PC-9 (cell line): ENCODE data around the gene P3H3. TPM values are rescaled to one million over a fixed set of nuclear protein-coding genes. Genes with fewer than 3 reads are reported as not detected.
"Not testable (repeated sequence)": the region's sequence is repeated elsewhere in the genome, so short reads cannot be mapped to it uniquely, and the experiment has no call there.

Experiments used
- BruUV-seq: library from RNA; stranded (reverse); fragments of 400-500 nt; replicated peaks from 2 replicates; lab custom pipeline; 2021; lab: Mats Ljungman, UMichigan
- CTCF ChIA-PET: fragments of 300-600 bp; sonication (Branson Sonifier 250); formaldehyde crosslinking; loops from one replicate; lab custom pipeline; 2022; ENCODE audit warnings: antibody characterized with exemption; lab: Charles Lee
- POLR2A ChIA-PET: fragments of 300-600 bp; sonication (Branson Sonifier 250); formaldehyde crosslinking; loops from one replicate; lab custom pipeline; 2022; ENCODE audit warnings: antibody characterized with exemption; ENCODE audit not compliant: unreplicated experiment; lab: Charles Lee
- DNase-seq, 2 experiments: peaks; one replicate each; pipeline versions ENCODE4 v3.0.0 to v3.0.0-alpha.2; 2015 to 2022; ENCODE audit warnings: mixed read lengths in 1 of 2
- H2AFZ ChIP-seq: fragments of 200-600 bp; sonication (generic); 2 replicates; pipeline ENCODE4 v1.8.1; 2017; ENCODE audit warnings: antibody characterized with exemption
- H3F3A ChIP-seq: fragments of 200-600 bp; sonication (generic); 2 replicates; pipeline ENCODE4 v1.8.1; 2017; ENCODE audit warnings: antibody characterized with exemption, mild to moderate bottlenecking, low read depth; ENCODE audit not compliant: insufficient read depth
- H3K27ac ChIP-seq: fragments of 200-600 bp; sonication (generic); 2 replicates; pipeline ENCODE4 v1.6.1; 2016; ENCODE audit warnings: mixed run types
- H3K27me3 ChIP-seq: fragments of 200-600 bp; sonication (generic); 2 replicates; pipeline ENCODE4 v1.6.1; 2016; ENCODE audit warnings: low read depth, mixed run types; ENCODE audit not compliant: insufficient read depth
- H3K36me3 ChIP-seq: fragments of 200-600 bp; sonication (generic); 2 replicates; pipeline ENCODE4 v1.6.1; 2016; ENCODE audit warnings: low read depth, mixed run types
- H3K4me1 ChIP-seq: fragments of 200-600 bp; sonication (generic); replicated peaks from 2 replicates; pipeline ENCODE4 v1.6.1; 2016; ENCODE audit warnings: mixed run types; ENCODE audit not compliant: insufficient read depth
- H3K4me2 ChIP-seq: fragments of 200-600 bp; sonication (generic); 2 replicates; pipeline ENCODE4 v1.6.1; 2017; ENCODE audit warnings: mixed run types
- H3K4me3 ChIP-seq: fragments of 200-600 bp; sonication (generic); 2 replicates; pipeline ENCODE4 v1.6.1; 2016; ENCODE audit warnings: mixed run types
- H3K79me2 ChIP-seq: fragments of 200-600 bp; sonication (generic); 2 replicates; pipeline ENCODE4 v1.6.1; 2017; ENCODE audit warnings: low read depth, mixed run types
- H3K9me2 ChIP-seq: fragments of 200-600 bp; sonication (generic); 2 replicates; pipeline ENCODE4 v1.8.1; 2017; ENCODE audit warnings: mild to moderate bottlenecking; ENCODE audit not compliant: insufficient read depth
- H3K9me3 ChIP-seq: fragments of 200-600 bp; sonication (generic); 2 replicates; pipeline ENCODE4 v1.8.1; 2016; ENCODE audit warnings: low read depth; ENCODE audit not compliant: insufficient read depth
- H4K20me1 ChIP-seq: fragments of 200-600 bp; sonication (generic); 2 replicates; pipeline ENCODE4 v1.8.1; 2017; ENCODE audit not compliant: insufficient read depth
- EZH2 ChIP-seq: fragments of 200-600 bp; sonication (generic); IDR thresholded peaks from 2 replicates; pipeline ENCODE4 v1.8.0; 2017; ENCODE audit warnings: antibody characterized with exemption, low read depth
- intact Hi-C: fragments of 100-400 bp; cut with micrococcal nuclease; formaldehyde crosslinking; loops from one replicate; pipeline ENCODE4 v1.10.0; 2022; ENCODE audit not compliant: unreplicated experiment
- total RNA-seq: library from RNA; stranded (reverse); gene quantifications from 2 replicates; pipeline ENCODE4 v1.2.3, GENCODE V29; 2021
- TF ChIP-seq, protein P1 (sequence below): fragments of 200-600 bp; sonication (generic); conservative IDR thresholded peaks from 2 replicates; pipeline ENCODE4 v1.6.1; 2017; ENCODE audit warnings: mixed run types, antibody characterized with exemption, mild to moderate bottlenecking, moderate library complexity

P3H3 gene
- total RNA-seq, 1 experiment from 2014 or later, result 0.52 TPM

DNA sequence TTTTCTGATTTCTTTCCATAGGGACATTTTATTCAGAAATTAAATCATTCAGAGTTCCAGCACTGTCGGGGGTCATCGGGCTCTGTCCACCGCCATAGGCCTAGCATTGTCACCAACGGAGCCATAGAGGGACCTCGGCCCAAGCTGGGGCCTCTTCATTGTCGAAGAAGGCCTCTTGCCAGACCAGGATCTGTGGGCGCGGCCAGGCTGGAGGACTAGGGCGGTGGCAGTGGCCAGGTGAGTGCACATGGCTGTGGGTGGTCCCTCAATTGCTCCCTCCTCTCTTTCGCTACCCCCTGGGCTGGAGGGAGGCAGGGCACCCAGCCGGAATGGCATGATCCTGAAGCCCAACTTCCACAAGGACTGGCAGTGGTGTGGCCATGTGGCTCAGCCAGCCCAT, 55.5 kb downstream of the P3H3 start:
- Histone ChIP-seq H3K27me3 (no peaks in the 10 kb centered on the region), H3K79me2 (no peaks in the 10 kb centered on the region), H3K4me3 (no peak overlapping the region), H3K4me1 (0 out of 2 replicates have a peak, but pooled peaks cover 5% of the 10 kb centered on the region), H3K9me2 (no peaks in the 10 kb centered on the region), H3K9me3 (no peaks in the 10 kb centered on the region), H3K27ac (no peak overlapping the region), H3F3A (peaks cover 4% of the 10 kb centered on the region; the same call in 1 of the 2 replicates), H2AFZ (no peak overlapping the region), H3K4me2 (no peak overlapping the region), H3K36me3 (no peaks in the 10 kb centered on the region), H4K20me1 (no peaks in the 10 kb centered on the region)
- POLR2A ChIA-PET, result no interaction called here
- CTCF ChIA-PET, result interaction anchor here (0.6 kb wide), 1 partner anchor 147 kb away, joined by 5 read pairs; no protein-coding TSS in a partner anchor
- no peak for TF ChIP-seq EZH2
- intact Hi-C loops, result no loop called here
- BruUV-seq, result no TSS peak
- DNase-seq, result no peak

DNA sequence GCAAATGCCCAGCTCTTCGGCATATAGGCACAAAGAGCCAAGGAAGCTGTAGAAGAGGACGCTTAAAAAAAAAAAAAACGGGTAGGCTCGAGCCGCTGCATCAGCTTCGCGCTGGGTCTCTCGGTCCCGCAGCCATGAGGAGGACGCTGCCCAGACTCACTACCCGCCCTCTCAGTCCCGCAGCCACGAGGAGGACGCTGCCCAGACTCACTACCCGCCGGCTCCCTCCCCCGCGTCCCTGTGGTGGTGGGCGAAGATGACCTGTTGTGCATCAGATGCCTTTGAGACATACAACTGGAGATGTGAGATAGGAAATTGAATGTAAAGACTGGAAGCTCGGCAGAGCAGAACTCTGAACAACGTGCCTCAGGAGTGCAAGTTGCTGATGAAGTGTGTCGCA, 56.3 kb downstream of the P3H3 start:
- no peak for DNase-seq
- Histone ChIP-seq H3K4me2 (no peak overlapping the region), H4K20me1 (no peaks in the 10 kb centered on the region), H2AFZ (no peak overlapping the region), H3K9me3 (no peaks in the 10 kb centered on the region), H3K36me3 (no peaks in the 10 kb centered on the region), H3K9me2 (no peaks in the 10 kb centered on the region), H3K79me2 (no peaks in the 10 kb centered on the region), H3K4me1 (0 out of 2 replicates have a peak, but pooled peaks cover 5% of the 10 kb centered on the region), H3K4me3 (no peak overlapping the region), H3K27me3 (no peaks in the 10 kb centered on the region), H3F3A (peaks cover 7% of the 10 kb centered on the region; the same call in 1 of the 2 replicates), H3K27ac (no peak overlapping the region)
- POLR2A ChIA-PET, result interaction anchor here (0.7 kb wide), 1 partner anchor 305 kb away, joined by 25 read pairs; no protein-coding TSS in a partner anchor
- TF ChIP-seq EZH2, result no peak
- TF ChIP-seq, protein P1, sequence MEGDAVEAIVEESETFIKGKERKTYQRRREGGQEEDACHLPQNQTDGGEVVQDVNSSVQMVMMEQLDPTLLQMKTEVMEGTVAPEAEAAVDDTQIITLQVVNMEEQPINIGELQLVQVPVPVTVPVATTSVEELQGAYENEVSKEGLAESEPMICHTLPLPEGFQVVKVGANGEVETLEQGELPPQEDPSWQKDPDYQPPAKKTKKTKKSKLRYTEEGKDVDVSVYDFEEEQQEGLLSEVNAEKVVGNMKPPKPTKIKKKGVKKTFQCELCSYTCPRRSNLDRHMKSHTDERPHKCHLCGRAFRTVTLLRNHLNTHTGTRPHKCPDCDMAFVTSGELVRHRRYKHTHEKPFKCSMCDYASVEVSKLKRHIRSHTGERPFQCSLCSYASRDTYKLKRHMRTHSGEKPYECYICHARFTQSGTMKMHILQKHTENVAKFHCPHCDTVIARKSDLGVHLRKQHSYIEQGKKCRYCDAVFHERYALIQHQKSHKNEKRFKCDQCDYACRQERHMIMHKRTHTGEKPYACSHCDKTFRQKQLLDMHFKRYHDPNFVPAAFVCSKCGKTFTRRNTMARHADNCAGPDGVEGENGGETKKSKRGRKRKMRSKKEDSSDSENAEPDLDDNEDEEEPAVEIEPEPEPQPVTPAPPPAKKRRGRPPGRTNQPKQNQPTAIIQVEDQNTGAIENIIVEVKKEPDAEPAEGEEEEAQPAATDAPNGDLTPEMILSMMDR, result no peak
- BruUV-seq, result no TSS peak
- intact Hi-C loops, result no loop called here
- CTCF ChIA-PET, result no interaction called here

DNA sequence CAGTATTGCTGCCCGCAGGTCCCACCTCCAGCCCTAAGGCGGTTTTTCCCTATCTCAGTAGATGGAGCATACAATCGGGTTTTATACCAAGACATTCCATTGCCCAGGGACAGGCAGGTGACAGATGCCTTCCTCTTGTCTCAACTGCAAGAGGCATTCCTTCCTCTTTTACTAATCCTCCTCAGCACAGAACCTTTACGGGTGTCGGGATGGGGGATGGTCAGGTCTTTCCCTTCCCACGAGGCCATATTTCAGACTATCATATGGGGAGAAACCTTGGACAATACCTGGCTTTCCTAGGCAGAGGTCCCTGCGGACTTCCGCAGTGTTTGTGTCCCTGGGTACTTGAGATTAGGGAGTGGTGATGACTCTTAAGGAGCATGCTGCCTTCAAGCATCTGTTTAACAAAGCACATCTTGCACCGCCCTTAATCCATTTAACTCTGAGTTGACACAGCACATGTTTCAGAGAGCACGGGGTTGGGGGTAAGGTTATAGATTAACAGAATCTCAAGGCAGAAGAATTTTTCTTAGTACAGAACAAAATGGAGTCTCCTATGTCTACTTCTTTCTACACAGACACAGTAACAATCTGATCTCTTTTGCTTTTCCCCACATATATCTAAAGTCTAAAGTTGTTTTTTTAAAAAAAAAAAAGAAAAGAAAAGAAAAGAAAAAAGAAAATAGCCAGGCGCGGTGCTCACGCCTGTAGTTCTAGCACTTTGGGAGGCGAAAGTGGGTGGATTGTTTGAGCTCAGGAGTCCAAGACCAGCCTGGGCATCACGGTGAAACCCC, 58.2 kb downstream of the P3H3 start:
- H3K27me3 ChIP-seq, POLR2A ChIA-PET, H2AFZ ChIP-seq, H3K4me2 ChIP-seq, H3K9me2 ChIP-seq, H3K27ac ChIP-seq, intact Hi-C loops, H3K4me3 ChIP-seq, H3K9me3 ChIP-seq, H3K79me2 ChIP-seq, H3K36me3 ChIP-seq, H3K4me1 ChIP-seq, H4K20me1 ChIP-seq, BruUV-seq: not testable (repeated sequence)
- peaks cover 12% of the 10 kb centered on the region; the same call in 1 of the 2 replicates for H3F3A ChIP-seq
- CTCF ChIA-PET, result interaction anchor here (0.6 to 1.1 kb wide), 4 partner anchors 17 to 705 kb away, joined by 3 to 8 read pairs (median 4); no protein-coding TSS in a partner anchor
- DNase-seq, result peak in 1 of 2 experiments; percentile 44

DNA sequence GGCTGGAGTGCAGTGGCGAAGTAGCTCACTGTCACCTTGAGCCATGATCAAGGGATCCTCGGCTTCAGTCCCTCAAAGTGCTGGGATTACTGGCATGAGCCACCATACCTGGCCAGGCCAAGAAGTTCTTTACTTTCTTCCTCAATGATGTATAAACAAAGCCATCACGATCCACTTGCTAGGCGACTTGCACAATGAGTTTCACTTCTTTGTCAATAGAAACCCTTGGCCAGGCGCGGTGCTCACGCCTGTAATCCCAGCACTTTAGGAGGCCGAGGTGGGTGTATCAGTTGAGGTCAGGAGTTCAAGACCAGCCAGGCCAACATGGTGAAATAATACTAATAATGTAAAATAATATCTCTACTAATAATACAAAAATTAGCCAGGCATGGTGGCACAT, 59.3 kb downstream of the P3H3 start:
- Histone ChIP-seq H3K27me3 (no peaks in the 10 kb centered on the region), H4K20me1 (no peaks in the 10 kb centered on the region), H3K36me3 (no peaks in the 10 kb centered on the region), H3K27ac (no peak overlapping the region), H3K4me1 (peaks cover 15% of the 10 kb centered on the region), H3K9me2 (no peaks in the 10 kb centered on the region), H3K4me3 (no peak overlapping the region), H3K79me2 (no peaks in the 10 kb centered on the region), H3K9me3 (no peaks in the 10 kb centered on the region), H3F3A (peaks cover 12% of the 10 kb centered on the region; the same call in 1 of the 2 replicates), H2AFZ (no peak overlapping the region), H3K4me2 (no peak overlapping the region)
- DNase-seq, result no peak
- POLR2A ChIA-PET, result no interaction called here
- intact Hi-C loops, result no loop called here
- CTCF ChIA-PET, result interaction anchor here (0.6 to 1.1 kb wide), 2 partner anchors 18 to 198 kb away, joined by 5 to 8 read pairs; partner anchors contain the start of gene ZNF384
- BruUV-seq, result no TSS peak
- TF ChIP-seq, protein P1, result no peak
- TF ChIP-seq EZH2, result no peak
